ENCODE measurements around the gene ISCA1.
"Not testable (repeated sequence)": the region's sequence is repeated elsewhere in the genome, so short reads cannot be mapped to it uniquely, and the experiment has no call there.

ISCA1 gene

DNA sequence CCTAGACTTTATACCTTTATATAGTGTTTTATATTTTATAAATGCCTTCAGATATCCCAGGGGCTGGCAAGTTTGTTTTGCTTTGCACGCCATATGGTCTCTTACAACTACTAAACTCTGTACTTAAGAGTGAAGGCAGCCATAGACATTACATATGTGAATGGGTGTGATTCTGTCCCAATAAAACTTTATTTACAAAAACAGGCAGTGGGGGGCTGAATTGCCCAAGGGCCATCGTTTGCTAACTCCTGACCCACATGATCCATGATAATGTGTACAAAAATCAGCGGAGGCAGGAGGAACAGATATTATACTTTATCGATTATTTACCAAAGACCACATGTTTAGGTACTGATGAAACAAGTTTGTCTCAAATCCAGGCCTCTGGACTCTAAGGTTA lies 35.8 kb upstream of the ISCA1 start:
- no peaks in the 10 kb centered on the region for H3K27me3 ChIP-seq (ENCODE audit: insufficient read depth, poor library complexity, severe bottlenecking)
- TF ChIP-seq, protein P1, sequence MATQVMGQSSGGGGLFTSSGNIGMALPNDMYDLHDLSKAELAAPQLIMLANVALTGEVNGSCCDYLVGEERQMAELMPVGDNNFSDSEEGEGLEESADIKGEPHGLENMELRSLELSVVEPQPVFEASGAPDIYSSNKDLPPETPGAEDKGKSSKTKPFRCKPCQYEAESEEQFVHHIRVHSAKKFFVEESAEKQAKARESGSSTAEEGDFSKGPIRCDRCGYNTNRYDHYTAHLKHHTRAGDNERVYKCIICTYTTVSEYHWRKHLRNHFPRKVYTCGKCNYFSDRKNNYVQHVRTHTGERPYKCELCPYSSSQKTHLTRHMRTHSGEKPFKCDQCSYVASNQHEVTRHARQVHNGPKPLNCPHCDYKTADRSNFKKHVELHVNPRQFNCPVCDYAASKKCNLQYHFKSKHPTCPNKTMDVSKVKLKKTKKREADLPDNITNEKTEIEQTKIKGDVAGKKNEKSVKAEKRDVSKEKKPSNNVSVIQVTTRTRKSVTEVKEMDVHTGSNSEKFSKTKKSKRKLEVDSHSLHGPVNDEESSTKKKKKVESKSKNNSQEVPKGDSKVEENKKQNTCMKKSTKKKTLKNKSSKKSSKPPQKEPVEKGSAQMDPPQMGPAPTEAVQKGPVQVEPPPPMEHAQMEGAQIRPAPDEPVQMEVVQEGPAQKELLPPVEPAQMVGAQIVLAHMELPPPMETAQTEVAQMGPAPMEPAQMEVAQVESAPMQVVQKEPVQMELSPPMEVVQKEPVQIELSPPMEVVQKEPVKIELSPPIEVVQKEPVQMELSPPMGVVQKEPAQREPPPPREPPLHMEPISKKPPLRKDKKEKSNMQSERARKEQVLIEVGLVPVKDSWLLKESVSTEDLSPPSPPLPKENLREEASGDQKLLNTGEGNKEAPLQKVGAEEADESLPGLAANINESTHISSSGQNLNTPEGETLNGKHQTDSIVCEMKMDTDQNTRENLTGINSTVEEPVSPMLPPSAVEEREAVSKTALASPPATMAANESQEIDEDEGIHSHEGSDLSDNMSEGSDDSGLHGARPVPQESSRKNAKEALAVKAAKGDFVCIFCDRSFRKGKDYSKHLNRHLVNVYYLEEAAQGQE (IDR thresholded peaks at IDR 0.05; ENCODE audit: insufficient replicate concordance, low read depth) = no peak
- TF ChIP-seq POLR2AphosphoS5 (IDR thresholded peaks at IDR 0.05; ENCODE audit: low read depth) (no peak), CTCF (IDR thresholded peaks at IDR 0.05; ENCODE audit: insufficient read depth, low read length) (no peak), SPI1 (IDR thresholded peaks at IDR 0.05; ENCODE audit: borderline replicate concordance, low read depth) (no peak), GABPA (IDR thresholded peaks at IDR 0.05; ENCODE audit: low read depth) (no peak)
- no peak for DNase-seq (ENCODE audit: low read depth in 1 of 2, low spot score in 1 of 2)
- H3K27ac ChIP-seq (replicated peaks) = no peak overlapping the region
- no peak overlapping the region for H3K4me3 ChIP-seq (replicated peaks; ENCODE audit: insufficient read depth, low read length)

DNA sequence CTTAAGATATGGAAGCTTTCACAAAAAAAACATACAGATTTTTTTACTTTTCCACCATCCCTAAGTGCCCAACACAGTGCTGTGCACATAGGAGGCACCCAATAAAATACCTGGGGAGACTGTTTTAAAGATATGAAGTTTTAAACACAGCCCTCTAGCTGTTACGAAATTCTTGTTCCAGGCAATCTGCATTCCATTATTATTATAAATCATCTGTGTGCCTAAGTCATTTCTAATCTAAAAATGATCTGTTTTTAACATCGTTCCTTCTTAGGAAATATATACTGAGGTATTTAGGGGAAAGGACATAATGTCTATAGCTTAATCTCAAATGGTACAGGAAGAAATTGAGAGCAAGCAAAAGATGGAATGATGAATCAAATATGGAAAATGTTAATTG lies 32.7 kb upstream of the ISCA1 start:
- DNase-seq (ENCODE audit: low read depth in 1 of 2, low spot score in 1 of 2) = no peak
- Histone ChIP-seq H3K27me3 (ENCODE audit: insufficient read depth, poor library complexity, severe bottlenecking) (no peaks in the 10 kb centered on the region), H3K27ac (replicated peaks) (no peak overlapping the region), H3K4me3 (replicated peaks; ENCODE audit: insufficient read depth, low read length) (no peak overlapping the region)
- TF ChIP-seq SPI1 (IDR thresholded peaks at IDR 0.05; ENCODE audit: borderline replicate concordance, low read depth) (no peak), POLR2AphosphoS5 (IDR thresholded peaks at IDR 0.05; ENCODE audit: low read depth) (no peak), CTCF (IDR thresholded peaks at IDR 0.05; ENCODE audit: insufficient read depth, low read length) (no peak), GABPA (IDR thresholded peaks at IDR 0.05; ENCODE audit: low read depth) (no peak)
- TF ChIP-seq, protein P1 (IDR thresholded peaks at IDR 0.05; ENCODE audit: insufficient replicate concordance, low read depth) = no peak

DNA sequence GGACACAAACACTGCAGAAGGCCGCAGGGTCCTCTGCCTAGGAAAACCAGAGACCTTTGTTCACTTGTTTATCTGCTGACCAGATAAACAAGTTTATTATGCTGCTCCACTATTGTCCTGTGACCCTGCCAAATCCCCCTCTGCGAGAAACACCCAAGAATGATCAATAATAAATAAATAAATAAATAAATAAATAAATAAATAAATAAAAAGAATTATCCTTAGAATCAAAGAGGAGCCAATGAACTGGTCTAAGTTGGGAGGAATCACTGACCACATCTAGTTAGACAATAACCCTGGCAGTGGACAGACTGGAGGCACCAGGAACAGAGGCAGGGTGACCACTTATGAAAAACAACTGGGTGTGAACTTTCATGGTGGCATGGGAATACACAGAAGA lies 30.6 kb upstream of the ISCA1 start:
- H3K27me3 ChIP-seq (ENCODE audit: insufficient read depth, poor library complexity, severe bottlenecking); H3K4me3 ChIP-seq (replicated peaks; ENCODE audit: insufficient read depth, low read length); DNase-seq (ENCODE audit: low read depth in 1 of 2, low spot score in 1 of 2); H3K27ac ChIP-seq (replicated peaks): not testable (repeated sequence)

GRCh38 chr9:86308687-86309086 lies 26.3 kb upstream of the ISCA1 start:
- no peaks in the 10 kb centered on the region for H3K27me3 ChIP-seq (ENCODE audit: insufficient read depth, poor library complexity, severe bottlenecking)
- no peak overlapping the region for H3K4me3 ChIP-seq (replicated peaks; ENCODE audit: insufficient read depth, low read length)
- TF ChIP-seq, protein P1 (IDR thresholded peaks at IDR 0.05; ENCODE audit: insufficient replicate concordance, low read depth) = no peak
- TF ChIP-seq POLR2AphosphoS5 (IDR thresholded peaks at IDR 0.05; ENCODE audit: low read depth) (no peak), CTCF (IDR thresholded peaks at IDR 0.05; ENCODE audit: insufficient read depth, low read length) (no peak), GABPA (IDR thresholded peaks at IDR 0.05; ENCODE audit: low read depth) (no peak), SPI1 (IDR thresholded peaks at IDR 0.05; ENCODE audit: borderline replicate concordance, low read depth) (no peak)
- no peak overlapping the region for H3K27ac ChIP-seq (replicated peaks)
- DNase-seq (ENCODE audit: low read depth in 1 of 2, low spot score in 1 of 2) = no peak
